Natural killer cell (primary cell): ENCODE data around the gene MRPS18A. TPM values are rescaled to one million over a fixed set of nuclear protein-coding genes. Genes with fewer than 3 reads are reported as not detected.
A peak's percentile ranks its signal among the peaks of the same experiment; 100 is the strongest.

ENCODE experiments used
- ATAC-seq, 3 donors: fragments of 150-1000 bp in 2 of 3; fragments of 200-7000 bp in 1 of 3; cut with Tn5 transposase; 1 replicate in 1 of 3; 2 replicates in 2 of 3; pipeline ENCODE4 v1.10.0; 2021; ENCODE audit warnings: mild to moderate bottlenecking in 2 of 3, moderate library complexity in 2 of 3
- DNase-seq, 2 donors: peaks; one replicate each; pipeline versions ENCODE4 v3.0.0 to v3.0.0-alpha.2; 2013 to 2021; ENCODE audit warnings: mixed read lengths in 1 of 2
- H3K27ac ChIP-seq: one replicate; pipeline ENCODE4 v1.5.1; 2013; ENCODE audit warnings: mild to moderate bottlenecking, low read length
- H3K27me3 ChIP-seq: one replicate; pipeline ENCODE4 v1.6.1; 2013; ENCODE audit warnings: low read length; ENCODE audit not compliant: control insufficient read depth, insufficient read depth
- H3K36me3 ChIP-seq: one replicate; pipeline ENCODE4 v1.6.1; 2013; ENCODE audit warnings: low read length; ENCODE audit not compliant: control insufficient read depth, insufficient read depth
- H3K4me1 ChIP-seq: one replicate; pipeline ENCODE4 v1.6.1; 2013; ENCODE audit warnings: low read length; ENCODE audit not compliant: control insufficient read depth, insufficient read depth
- H3K4me3 ChIP-seq: one replicate; pipeline ENCODE4 v1.5.1; 2013; ENCODE audit warnings: low read length
- H3K9me3 ChIP-seq: one replicate; pipeline ENCODE4 v1.6.1; 2013; ENCODE audit warnings: low read length; ENCODE audit not compliant: control insufficient read depth, insufficient read depth
- H3K27ac Mint-ChIP-seq, 2 donors: one replicate each; pipeline ENCODE4 v1.8.0; 2022; ENCODE audit warnings: mild to moderate bottlenecking in 2 of 2, mixed read lengths in 2 of 2, moderate library complexity in 1 of 2
- H3K27me3 Mint-ChIP-seq, 2 donors: one replicate each; pipeline ENCODE4 v1.8.0; 2022; ENCODE audit warnings: low read depth in 2 of 2, mixed read lengths in 2 of 2
- H3K36me3 Mint-ChIP-seq: one replicate; pipeline ENCODE4 v1.8.0; 2022; ENCODE audit warnings: mixed read lengths
- H3K4me1 Mint-ChIP-seq, 2 donors: one replicate each; pipeline ENCODE4 v1.8.0; 2022; ENCODE audit warnings: mixed read lengths in 2 of 2
- H3K4me3 Mint-ChIP-seq: one replicate; pipeline ENCODE4 v1.8.0; 2022; ENCODE audit warnings: mild to moderate bottlenecking, moderate library complexity, mixed read lengths
- H3K9me3 Mint-ChIP-seq, 2 donors: one replicate each; pipeline ENCODE4 v1.8.0; 2022; ENCODE audit warnings: mixed read lengths in 2 of 2
- CTCF ChIP-seq: fragments of 200-600 bp; IDR thresholded peaks from one replicate; pipeline ENCODE4 v1.8.0; 2022; ENCODE audit warnings: antibody characterized with exemption
- WGBS: methylation state at CpG from one replicate; pipeline ENCODE4 v1.1.7; 2013; ENCODE audit warnings: missing lambda C conversion rate; ENCODE audit not compliant: insufficient coverage; 5-methylcytosine and 5-hydroxymethylcytosine counted together
- intact Hi-C: fragments of 100-400 bp; cut with micrococcal nuclease; formaldehyde crosslinking; loops from one replicate; pipeline ENCODE4 v1.14.2; 2022
- total RNA-seq, 4 donors: library from RNA; stranded (reverse); fragments of 120-200 nt in 1 of 4; gene quantifications; one replicate each; pipeline versions ENCODE4 v1.2.3 to v1.2.4, GENCODE V29; 2013 to 2022

Gene MRPS18A
- total RNA-seq, 3 donors from 2014 or later (not counting 1 experiment from before 2014, with no cell fraction given): 29.0 to 39.8 (median 33.1) TPM

- DNase-seq (no peak), ATAC-seq (no peak)
- 79% methylated on average over 4 of the region's 5 CpGs for WGBS
- Mint-ChIP-seq H3K9me3 (no peaks in the 10 kb centered on the region), H3K4me1 (peaks cover 23 to 42% of the 10 kb centered on the region in 2 donors), H3K36me3 (peaks cover 3% of the 10 kb centered on the region), H3K27ac (peak overlapping the region; percentile 92 to 96), H3K27me3 (no peaks in the 10 kb centered on the region), H3K4me3 (peak overlapping the region; percentile 59)
- Histone ChIP-seq H3K27me3 (no peaks in the 10 kb centered on the region), H3K4me1 (peaks cover 37% of the 10 kb centered on the region), H3K4me3 (no peak overlapping the region), H3K27ac (peak overlapping the region; percentile 14), H3K36me3 (peaks cover 30% of the 10 kb centered on the region), H3K9me3 (no peaks in the 10 kb centered on the region)
- TF ChIP-seq CTCF: no peak
- intact Hi-C loops: loop anchor here (5.0 kb wide), 1 partner anchor 260 kb away; the partner anchor contains the start of gene ZNF318
Observed at GRCh38 chr6:43627008-43627825, 60.4 kb downstream of the MRPS18A start.

- ATAC-seq: no peak
- DNase-seq: no peak
- H3K4me3 ChIP-seq: no peak overlapping the region
- 98% methylated on average over 16 of the region's 16 CpGs for WGBS
- no peaks in the 10 kb centered on the region for H3K27me3 ChIP-seq
- peaks cover 35% of the 10 kb centered on the region for H3K4me1 ChIP-seq
- no peaks in the 10 kb centered on the region for H3K9me3 Mint-ChIP-seq
- peaks cover 7% of the 10 kb centered on the region for H3K36me3 Mint-ChIP-seq
- TF ChIP-seq CTCF: no peak
- H3K27ac Mint-ChIP-seq: peak overlapping the region; percentile 23 to 96
- no peak overlapping the region for H3K4me3 Mint-ChIP-seq
- H3K36me3 ChIP-seq: peaks cover 47% of the 10 kb centered on the region
- no peak overlapping the region for H3K27ac ChIP-seq
- H3K9me3 ChIP-seq: no peaks in the 10 kb centered on the region
- peaks cover 23 to 42% of the 10 kb centered on the region in 2 donors for H3K4me1 Mint-ChIP-seq
- no peaks in the 10 kb centered on the region for H3K27me3 Mint-ChIP-seq
- intact Hi-C loops: loop anchor here (5.0 kb wide), 1 partner anchor 258 kb away; the partner anchor contains the start of gene ZNF318
Observed at GRCh38 chr6:43625393-43625992, 62.1 kb downstream of the MRPS18A start.

- no peak for TF ChIP-seq CTCF
- H3K27ac Mint-ChIP-seq: peak overlapping the region; percentile 23 to 47
- no peaks in the 10 kb centered on the region for H3K9me3 ChIP-seq
- ATAC-seq: no peak
- H3K36me3 ChIP-seq: peaks cover 53% of the 10 kb centered on the region
- WGBS: 92% methylated on average over 7 of the region's 7 CpGs
- H3K4me3 Mint-ChIP-seq: no peak overlapping the region
- intact Hi-C loops: loop anchor here (5.0 kb wide), 1 partner anchor 258 kb away; the partner anchor contains the start of gene ZNF318
- peaks cover 7% of the 10 kb centered on the region for H3K36me3 Mint-ChIP-seq
- H3K27ac ChIP-seq: no peak overlapping the region
- H3K4me1 Mint-ChIP-seq: peaks cover 18 to 37% of the 10 kb centered on the region in 2 donors
- H3K4me3 ChIP-seq: no peak overlapping the region
- DNase-seq: no peak
- peaks cover 30% of the 10 kb centered on the region for H3K4me1 ChIP-seq
- H3K27me3 Mint-ChIP-seq: no peaks in the 10 kb centered on the region
- H3K27me3 ChIP-seq: no peaks in the 10 kb centered on the region
- H3K9me3 Mint-ChIP-seq: no peaks in the 10 kb centered on the region
Observed at GRCh38 chr6:43624786-43625288, 62.8 kb downstream of the MRPS18A start.
